Spinal cord (tissue), 10 donors: ENCODE data around the gene SQOR. TPM values are rescaled to one million over a fixed set of nuclear protein-coding genes. Genes with fewer than 3 reads are reported as not detected.
A peak's percentile ranks its signal among the peaks of the same experiment; 100 is the strongest.

Experiments
- DNase-seq, 6 donors: peaks; one replicate each; pipeline versions ENCODE4 v3.0.0 to v3.0.0-alpha.2; 2013 to 2015; ENCODE audit warnings: low spot score in 6 of 6, low read depth in 4 of 6
- H3K27ac ChIP-seq: one replicate; pipeline ENCODE4 v1.5.1; 2013; ENCODE audit warnings: low read depth, low read length, control low read depth
- H3K27me3 ChIP-seq: one replicate; pipeline ENCODE4 v1.6.1; 2013; ENCODE audit warnings: low read length; ENCODE audit not compliant: control insufficient read depth, insufficient read depth
- H3K36me3 ChIP-seq: one replicate; pipeline ENCODE4 v1.6.1; 2013; ENCODE audit warnings: low read length; ENCODE audit not compliant: control insufficient read depth, insufficient read depth
- H3K4me1 ChIP-seq: one replicate; pipeline ENCODE4 v1.6.1; 2013; ENCODE audit warnings: low read length; ENCODE audit not compliant: control insufficient read depth, insufficient read depth
- H3K4me3 ChIP-seq: one replicate; pipeline ENCODE4 v1.5.1; 2013; ENCODE audit warnings: low read depth, low read length, control low read depth
- H3K9me3 ChIP-seq: one replicate; pipeline ENCODE4 v1.6.1; 2013; ENCODE audit warnings: low read length; ENCODE audit not compliant: control insufficient read depth, insufficient read depth
- WGBS: methylation state at CpG from one replicate; pipeline ENCODE4 v1.1.5; 2013; ENCODE audit warnings: missing lambda C conversion rate; ENCODE audit not compliant: insufficient coverage; 5-methylcytosine and 5-hydroxymethylcytosine counted together
- polyA plus RNA-seq, 2 donors: library from polyadenylated mRNA; unstranded; fragments of 120-200 nt; gene quantifications; one replicate each; pipeline ENCODE4 v1.2.1, GENCODE V29; 2013; ENCODE audit not compliant: insufficient read length in 2 of 2
- total RNA-seq, 2 donors: library from RNA; depleted of rRNA in 1 of 2; stranded (reverse); fragments of 120-200 nt in 1 of 2; fragments of >200 nt in 1 of 2; gene quantifications; one replicate each; pipeline versions ENCODE4 v1.2.3 to v1.2.4, GENCODE V29; 2013 to 2014
- donor health status: healthy.

SQOR gene
- total and polyA plus RNA-seq, 4 donors: 3.9 to 25.2 (median 9.1) TPM

DNA sequence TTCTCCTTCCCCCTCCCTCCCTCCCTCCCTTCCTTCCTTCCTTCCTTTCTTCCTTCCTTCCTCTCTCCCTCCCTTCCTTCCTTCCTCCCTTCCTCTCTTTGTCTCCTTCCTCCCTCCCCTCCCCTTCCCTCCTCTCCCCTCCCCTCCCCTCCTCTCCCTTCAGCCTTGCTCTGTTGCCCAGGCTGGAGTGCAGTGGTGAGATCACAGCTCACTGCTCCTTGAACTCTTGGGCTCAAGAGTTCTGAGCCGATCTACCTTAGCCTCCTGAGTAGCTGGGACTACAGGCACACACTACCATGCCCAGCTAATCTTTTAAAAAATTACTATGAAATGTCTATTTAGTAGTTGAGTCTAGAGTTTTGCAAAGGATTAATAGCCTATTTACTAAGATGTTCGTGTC, 32.2 kb downstream of the SQOR start:
- Histone ChIP-seq H3K36me3 (no peaks in the 10 kb centered on the region), H3K4me1 (no peaks in the 10 kb centered on the region), H3K27me3 (no peaks in the 10 kb centered on the region), H3K27ac (no peak overlapping the region), H3K4me3 (no peak overlapping the region), H3K9me3 (no peaks in the 10 kb centered on the region)
- WGBS: 80% methylated on average over 1 of the region's 2 CpGs
- DNase-seq: no peak

- WGBS: 93% methylated on average over 6 of the region's 6 CpGs
- Histone ChIP-seq H3K9me3 (no peaks in the 10 kb centered on the region), H3K36me3 (no peaks in the 10 kb centered on the region), H3K27ac (no peak overlapping the region), H3K4me1 (no peaks in the 10 kb centered on the region), H3K4me3 (no peak overlapping the region), H3K27me3 (no peaks in the 10 kb centered on the region)
- DNase-seq: no peak
Measured at GRCh38 chr15:45668386-45668785, 33.6 kb downstream of the SQOR start.

DNA sequence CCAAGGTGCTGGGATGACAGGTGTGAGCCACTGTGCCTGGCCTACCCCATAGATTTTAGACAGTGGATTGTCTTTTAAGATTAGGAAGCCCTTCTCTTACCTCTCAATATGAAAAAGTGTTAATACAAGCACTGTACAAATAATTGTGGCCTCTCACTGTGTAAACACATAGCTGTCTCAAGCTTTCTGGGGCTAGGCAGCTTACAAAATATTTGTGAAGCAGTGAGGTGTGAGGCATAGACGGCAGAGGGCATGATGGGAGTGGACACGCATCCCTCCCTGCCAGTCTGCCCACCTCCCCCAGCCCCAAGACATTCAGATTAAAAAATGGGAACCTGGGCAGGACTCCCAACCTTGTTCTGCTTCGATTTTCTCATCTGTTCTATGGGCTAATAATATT, 34.6 kb downstream of the SQOR start:
- Histone ChIP-seq H3K4me3 (no peak overlapping the region), H3K9me3 (no peaks in the 10 kb centered on the region), H3K27me3 (no peaks in the 10 kb centered on the region), H3K27ac (no peak overlapping the region), H3K4me1 (no peaks in the 10 kb centered on the region), H3K36me3 (no peaks in the 10 kb centered on the region)
- DNase-seq: no peak
- WGBS: 90% methylated on average over 3 of the region's 3 CpGs

GRCh38 chr15:45670091-45670490, 35.3 kb downstream of the SQOR start:
- H3K4me1 ChIP-seq: no peaks in the 10 kb centered on the region
- no peak overlapping the region for H3K27ac ChIP-seq
- no peak overlapping the region for H3K4me3 ChIP-seq
- no peaks in the 10 kb centered on the region for H3K27me3 ChIP-seq
- 81% methylated on average over 4 of the region's 5 CpGs for WGBS
- no peaks in the 10 kb centered on the region for H3K36me3 ChIP-seq
- peak in 1 of 6 donors; percentile 17 for DNase-seq
- H3K9me3 ChIP-seq: no peaks in the 10 kb centered on the region

DNA sequence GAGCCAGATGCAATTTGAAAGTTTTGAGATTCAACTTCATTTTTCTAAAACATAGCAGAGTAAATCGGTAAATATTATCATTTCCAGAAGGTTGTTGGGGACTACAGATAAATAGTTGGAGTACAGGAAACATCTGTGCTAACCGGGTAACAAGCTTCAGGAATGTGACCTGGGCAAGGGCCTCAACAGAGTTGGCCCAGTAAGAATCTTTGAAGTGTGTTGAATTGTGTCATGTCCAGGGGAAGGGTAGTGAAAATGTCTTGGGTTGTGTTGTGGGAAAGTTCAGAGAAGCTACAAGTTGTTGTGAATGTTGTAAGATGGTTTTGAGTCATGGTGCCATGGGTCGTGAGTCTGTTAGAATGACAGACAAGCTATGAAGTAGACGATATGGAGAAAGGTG, 35.7 kb downstream of the SQOR start:
- no peak for DNase-seq
- no peaks in the 10 kb centered on the region for H3K9me3 ChIP-seq
- H3K4me3 ChIP-seq: no peak overlapping the region
- no peaks in the 10 kb centered on the region for H3K27me3 ChIP-seq
- H3K27ac ChIP-seq: no peak overlapping the region
- WGBS: 85% methylated on average over 2 of the region's 4 CpGs
- no peaks in the 10 kb centered on the region for H3K4me1 ChIP-seq
- no peaks in the 10 kb centered on the region for H3K36me3 ChIP-seq

- 71% methylated on average over 3 of the region's 3 CpGs for whole genome bisulfite sequencing
- no peak overlapping the region for H3K27ac ChIP-seq
- no peaks in the 10 kb centered on the region for H3K4me1 ChIP-seq
- no peaks in the 10 kb centered on the region for H3K9me3 ChIP-seq
- DNase-seq: no peak
- H3K36me3 ChIP-seq: no peaks in the 10 kb centered on the region
- H3K27me3 ChIP-seq: no peaks in the 10 kb centered on the region
- H3K4me3 ChIP-seq: no peak overlapping the region
Measured at GRCh38 chr15:45674677-45675076, 39.8 kb downstream of the SQOR start.

DNA sequence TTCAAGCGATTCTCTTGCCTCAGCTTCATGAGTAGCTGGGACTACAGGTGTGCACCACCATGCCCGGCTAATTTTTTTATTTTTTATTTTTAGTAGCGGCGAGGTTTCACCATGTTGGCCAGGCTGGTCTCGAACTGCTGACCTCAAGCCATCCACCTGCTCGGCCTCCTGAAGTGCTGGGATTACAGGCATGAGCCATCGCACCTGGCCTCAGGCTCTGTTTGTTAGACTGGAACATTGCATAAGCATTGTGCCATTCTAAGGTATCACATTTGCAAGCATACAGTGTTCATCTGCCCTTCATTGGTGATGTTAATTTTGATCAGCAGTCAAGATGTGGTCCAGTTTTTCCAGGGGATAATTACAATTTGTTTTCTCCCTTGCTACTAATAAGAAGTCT, 43.0 kb downstream of the SQOR start:
- no peak for DNase-seq
- Histone ChIP-seq H3K27me3 (no peaks in the 10 kb centered on the region), H3K36me3 (no peaks in the 10 kb centered on the region), H3K9me3 (no peaks in the 10 kb centered on the region), H3K4me3 (no peak overlapping the region), H3K27ac (no peak overlapping the region), H3K4me1 (no peaks in the 10 kb centered on the region)
- 96% methylated on average over 7 of the region's 7 CpGs for WGBS

DNA sequence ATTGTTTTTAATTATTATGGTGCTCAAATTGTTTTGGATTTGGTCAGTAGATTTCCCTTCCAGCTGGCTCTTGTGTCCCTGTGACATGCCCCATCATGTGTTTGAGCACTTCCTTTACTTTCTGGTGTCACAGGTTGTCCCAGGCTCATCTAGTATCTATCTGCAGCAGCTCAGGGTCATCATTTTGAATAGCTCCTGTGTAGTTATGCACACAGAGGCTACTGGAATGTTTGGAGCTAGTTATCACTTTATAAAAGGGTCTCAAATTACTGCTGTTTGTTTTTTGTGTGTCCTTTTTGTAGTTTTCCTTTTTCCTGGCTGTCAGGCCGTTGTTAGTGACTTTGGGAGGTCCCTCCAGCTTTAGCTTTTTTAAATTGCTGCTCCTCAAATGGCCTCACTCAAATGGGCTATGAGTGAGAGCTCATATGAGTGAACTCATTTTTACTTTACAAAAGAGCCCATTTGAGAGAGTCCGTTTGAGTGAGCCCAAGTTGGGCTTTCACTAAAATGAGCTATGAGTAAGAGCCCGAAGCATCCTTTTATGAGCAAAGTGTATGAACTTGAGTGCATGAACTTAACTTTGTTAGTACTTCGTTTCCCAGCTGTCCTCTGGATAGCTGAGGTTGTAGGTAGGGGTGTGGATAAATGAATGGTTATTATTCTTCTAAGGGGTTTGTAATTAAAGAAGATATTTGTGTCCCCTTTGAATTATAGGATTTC, 43.8 kb downstream of the SQOR start:
- 75% methylated on average over 3 of the region's 4 CpGs for WGBS
- H3K4me1 ChIP-seq: no peaks in the 10 kb centered on the region
- DNase-seq: no peak
- no peak overlapping the region for H3K4me3 ChIP-seq
- no peak overlapping the region for H3K27ac ChIP-seq
- H3K9me3 ChIP-seq: no peaks in the 10 kb centered on the region
- H3K27me3 ChIP-seq: no peaks in the 10 kb centered on the region
- no peaks in the 10 kb centered on the region for H3K36me3 ChIP-seq

- no CpG with 5 or more reads among the region's 2 CpGs for WGBS
- H3K9me3 ChIP-seq: no peaks in the 10 kb centered on the region
- H3K36me3 ChIP-seq: no peaks in the 10 kb centered on the region
- no peaks in the 10 kb centered on the region for H3K4me1 ChIP-seq
- no peaks in the 10 kb centered on the region for H3K27me3 ChIP-seq
- no peak overlapping the region for H3K4me3 ChIP-seq
- DNase-seq: no peak
- H3K27ac ChIP-seq: no peak overlapping the region
Measured at GRCh38 chr15:45684533-45684932, 49.7 kb downstream of the SQOR start.

GRCh38 chr15:45689616-45690015, 54.8 kb downstream of the SQOR start:
- Histone ChIP-seq H3K4me3 (no peak overlapping the region), H3K9me3 (no peaks in the 10 kb centered on the region), H3K36me3 (no peaks in the 10 kb centered on the region), H3K4me1 (no peaks in the 10 kb centered on the region), H3K27ac (no peak overlapping the region), H3K27me3 (no peaks in the 10 kb centered on the region)
- WGBS: no CpG with 5 or more reads among the region's 4 CpGs
- no peak for DNase-seq
